Limb (tissue), 2 donors: ENCODE results near the gene FAM181A.

Experiments used
- DNase-seq, 2 donors: peaks; one replicate each; pipeline ENCODE4 v3.0.0-alpha.2; 2016; ENCODE audit errors: extremely low spot score in 2 of 2

FAM181A gene

DNA sequence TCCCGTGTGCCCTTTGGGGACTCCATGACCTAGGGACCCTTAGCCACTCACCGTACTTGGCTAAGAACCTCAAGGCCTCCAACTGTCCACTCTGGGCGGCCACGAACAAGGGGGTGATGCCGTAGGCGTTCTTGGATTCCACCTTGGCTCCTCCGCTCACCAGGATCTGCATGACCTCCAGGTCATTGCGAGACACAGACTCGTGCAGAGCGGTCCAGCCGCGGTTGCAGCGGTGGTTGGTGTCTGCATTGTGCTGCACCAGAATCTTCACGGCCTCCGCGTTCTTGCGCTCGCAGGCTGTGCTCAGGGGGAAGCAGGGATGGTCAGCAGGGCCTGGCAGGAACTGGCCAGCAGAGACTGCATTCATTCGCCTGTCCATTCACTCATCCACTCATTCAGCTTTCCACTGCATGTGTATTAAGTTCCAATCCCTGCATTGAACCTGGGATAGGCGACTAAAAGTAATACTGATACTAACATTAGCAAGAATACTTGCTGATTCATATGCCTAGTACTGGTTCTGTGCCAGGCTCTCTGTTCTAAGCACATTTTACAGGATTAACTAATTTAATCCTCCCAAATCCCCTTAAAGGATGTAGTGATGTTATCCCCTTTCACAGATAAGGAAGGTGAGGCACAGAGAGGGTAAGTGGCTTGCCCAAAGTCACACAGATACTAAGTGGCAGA is 23.9 kb downstream of the FAM181A start:
- no peak for DNase-seq

DNA sequence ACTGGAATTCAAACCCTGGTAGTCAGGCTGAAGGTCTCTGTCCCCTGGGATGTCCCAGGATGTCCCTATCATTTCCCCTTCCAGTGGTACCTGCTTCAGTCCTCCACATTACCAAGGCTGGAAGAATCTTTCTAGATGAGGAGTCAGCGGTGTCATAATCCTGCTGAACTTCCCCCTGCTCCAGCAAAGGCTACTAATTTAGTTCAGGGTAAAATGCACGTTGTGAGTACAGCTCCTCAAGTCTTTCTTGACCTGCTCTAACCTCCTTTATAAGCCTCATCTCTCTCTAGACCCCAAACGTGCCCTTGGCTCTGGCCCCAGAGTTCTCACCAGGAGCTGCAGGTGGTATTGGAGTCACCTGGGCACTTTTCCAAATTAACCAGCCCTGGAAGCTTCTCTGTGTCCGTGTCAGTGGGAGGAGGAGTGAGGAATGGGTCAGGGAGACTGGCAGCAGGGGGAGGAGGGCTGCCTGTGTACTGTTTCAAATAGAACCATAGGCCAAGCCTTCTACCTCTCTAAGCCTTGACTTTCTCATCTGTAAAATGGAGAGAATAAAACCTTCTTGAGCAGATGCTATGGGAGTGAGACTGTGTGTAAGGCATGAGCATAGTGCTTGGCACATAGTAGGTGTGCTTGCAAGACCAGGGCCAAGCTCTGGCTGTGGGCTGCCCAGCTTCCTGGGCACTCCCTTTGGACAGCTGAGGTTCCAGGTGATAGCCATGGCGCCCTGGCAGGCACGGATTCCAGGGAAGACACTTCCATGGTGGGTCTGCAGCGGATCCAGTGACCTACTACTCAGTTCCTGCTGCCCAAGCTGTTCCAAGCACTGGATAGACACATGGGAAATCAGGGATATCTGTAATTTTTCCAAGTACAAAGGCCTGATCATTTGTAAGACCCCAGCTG is 24.7 kb downstream of the FAM181A start:
- no peak for DNase-seq

DNA sequence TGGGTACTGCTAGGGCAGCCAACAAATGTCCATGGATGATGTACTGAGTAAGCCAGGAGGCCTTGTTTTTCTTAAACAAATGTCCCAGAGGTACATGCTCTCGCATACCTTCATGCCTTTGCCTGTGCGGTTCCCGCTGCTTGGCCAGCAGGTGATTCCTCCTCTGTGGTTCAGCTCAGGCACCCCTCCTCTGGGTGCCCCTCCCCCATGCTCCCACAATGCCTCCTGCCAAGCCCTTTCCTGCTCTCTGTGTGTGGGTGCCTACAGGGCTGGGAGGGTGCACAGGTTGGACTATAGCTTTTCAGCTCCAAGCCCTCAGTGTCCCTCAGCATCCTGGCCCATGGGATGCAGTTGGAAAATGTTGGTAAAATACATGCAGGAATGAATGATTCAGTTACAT is 25.7 kb downstream of the FAM181A start:
- no peak for DNase-seq

DNA sequence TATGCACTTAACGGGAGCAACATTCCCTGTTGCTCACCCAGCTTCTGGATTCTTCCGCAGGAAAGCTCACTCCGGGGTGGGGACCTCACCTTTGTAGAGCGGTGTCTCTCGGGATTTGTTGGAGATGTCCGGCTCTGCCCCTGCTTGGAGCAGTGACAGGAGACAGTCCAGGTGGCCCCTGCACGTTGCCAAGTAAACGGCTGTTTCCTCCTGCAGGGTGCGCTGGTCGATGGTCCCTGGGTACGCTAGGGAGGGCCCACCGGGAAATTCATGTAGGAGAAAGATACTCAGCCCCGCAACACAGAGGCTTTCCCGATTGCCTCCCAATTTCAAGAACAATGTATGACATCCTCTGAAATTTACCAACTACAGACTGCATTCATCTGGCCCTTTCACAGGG is 26.1 kb downstream of the FAM181A start:
- no peak for DNase-seq

DNA sequence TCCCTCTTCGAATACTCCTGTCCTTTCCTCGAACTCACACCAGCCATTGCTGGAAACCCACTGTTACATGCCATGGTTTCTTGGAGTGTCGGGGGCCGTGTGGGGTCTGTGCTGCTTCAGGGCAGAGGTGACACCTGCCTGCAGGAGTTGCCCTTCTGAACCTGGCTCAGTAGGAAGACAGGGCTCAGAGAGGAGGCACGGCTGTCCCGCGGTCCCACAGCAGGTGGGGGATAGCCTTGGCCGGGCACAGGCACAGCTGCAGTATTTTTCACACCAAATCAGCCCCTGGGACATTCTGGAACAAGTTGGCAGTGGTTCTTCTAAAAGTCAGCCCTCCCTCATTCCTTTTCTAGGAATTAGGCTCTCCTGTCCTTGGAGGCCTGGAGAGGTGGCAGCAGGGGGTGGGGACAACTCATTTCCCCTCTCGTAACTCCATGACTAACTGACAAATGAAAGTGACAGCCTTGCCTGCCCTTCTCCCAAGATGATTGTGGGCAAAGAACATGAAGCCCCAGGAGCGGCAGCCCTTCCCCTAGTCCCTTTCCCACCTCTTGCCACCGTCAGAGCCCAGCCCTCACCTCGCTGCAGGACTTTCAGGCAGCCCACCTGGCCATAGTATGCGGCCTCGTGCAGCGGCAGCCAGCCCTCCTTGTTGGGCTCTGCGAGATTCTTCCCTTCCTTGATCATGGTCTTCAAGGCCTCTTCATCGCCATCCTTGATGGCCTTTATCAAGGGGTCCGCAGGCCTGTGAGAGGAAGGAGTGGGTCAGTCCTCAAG is 26.8 kb downstream of the FAM181A start:
- no peak for DNase-seq

DNA sequence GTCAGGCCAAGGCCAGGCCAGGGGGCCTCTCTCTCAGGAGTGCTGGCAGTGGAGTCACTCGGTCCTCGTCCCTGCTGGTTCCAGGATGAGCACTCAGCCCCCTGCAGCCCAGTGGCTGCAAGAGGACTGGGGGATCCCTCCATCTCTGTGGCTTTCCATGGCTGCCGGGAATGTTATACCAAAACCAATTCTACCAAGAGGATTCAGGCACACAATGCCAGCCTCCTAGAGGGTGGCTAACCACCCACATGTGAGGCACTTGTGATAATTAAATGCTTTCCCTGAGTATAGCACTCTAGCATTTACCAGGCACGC is 27.3 kb downstream of the FAM181A start:
- no peak for DNase-seq

DNA sequence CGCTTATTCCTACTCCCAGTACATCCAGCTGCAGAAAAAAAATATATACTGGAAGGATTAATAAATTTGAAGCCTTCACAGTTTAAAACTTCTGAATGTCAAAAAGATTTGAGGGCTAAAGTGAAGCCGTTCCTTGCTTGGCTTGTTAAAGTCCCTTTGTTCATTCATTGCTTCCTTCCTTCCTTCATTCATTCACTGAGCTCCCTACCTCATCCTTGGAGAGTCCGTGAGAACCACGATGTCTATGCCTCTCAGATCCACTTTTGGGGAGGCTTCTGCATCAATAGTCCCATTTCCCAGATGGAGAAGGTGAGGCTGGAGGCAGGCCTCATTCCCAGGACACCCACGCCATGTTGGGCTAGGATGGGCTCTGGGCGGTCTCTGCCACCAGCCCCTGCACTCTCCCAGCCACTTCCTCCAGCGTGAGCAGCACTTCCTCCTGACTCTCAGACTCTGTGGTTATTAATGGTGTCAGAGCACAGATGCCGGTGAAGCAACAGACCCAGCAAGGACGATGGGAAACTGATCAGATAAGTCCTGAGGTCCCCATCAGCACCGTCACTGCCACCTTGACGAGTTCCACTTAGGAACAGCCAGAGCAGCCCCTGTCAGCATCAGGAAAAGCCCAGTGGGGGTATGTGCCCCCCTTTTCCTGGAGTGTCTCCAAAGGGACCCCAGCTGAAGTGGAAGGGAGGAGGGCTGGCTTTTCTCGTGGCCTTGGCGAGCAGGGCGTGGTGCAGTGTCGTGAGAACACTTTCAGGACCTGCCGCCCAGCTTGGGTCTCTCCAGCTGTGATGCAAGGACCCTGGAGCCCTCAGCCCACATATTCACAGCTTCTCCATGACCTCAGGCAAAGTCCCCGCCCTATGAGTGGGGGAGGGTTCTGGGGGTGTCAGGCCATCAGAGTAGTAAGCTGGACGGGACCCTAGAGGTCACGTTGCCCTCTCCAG is 28.0 kb downstream of the FAM181A start:
- DNase-seq = no peak

DNA sequence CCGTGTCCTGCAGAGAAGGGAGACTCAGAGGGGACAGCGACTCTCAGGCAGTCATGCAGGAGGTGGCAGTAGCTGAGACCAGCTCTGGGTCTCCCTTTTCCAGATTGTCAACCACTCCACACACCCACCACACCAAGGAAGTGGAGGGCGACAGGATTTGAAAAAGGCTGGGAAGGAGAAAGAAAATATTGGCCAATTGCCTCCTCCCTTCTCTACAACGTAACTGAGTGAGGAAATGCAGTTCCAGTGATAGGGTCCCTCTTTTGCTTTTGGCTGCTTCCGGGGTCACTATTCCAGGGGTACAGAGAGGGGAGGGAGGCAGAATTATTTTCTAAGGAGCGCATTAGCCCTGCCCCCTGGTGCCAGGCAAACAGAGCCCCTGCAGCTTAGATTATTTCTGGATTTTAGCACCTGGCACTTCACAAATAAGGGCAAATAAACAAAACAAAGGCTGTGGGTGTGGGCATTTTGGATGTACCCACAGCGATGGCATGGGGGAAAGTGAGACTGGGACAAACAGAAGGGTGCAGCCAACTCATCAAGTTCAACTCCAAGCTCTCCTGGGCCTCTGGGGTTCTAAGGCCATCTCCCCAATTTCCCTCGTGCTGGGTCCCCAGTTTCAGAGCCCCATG is 28.8 kb downstream of the FAM181A start:
- DNase-seq = no peak

DNA sequence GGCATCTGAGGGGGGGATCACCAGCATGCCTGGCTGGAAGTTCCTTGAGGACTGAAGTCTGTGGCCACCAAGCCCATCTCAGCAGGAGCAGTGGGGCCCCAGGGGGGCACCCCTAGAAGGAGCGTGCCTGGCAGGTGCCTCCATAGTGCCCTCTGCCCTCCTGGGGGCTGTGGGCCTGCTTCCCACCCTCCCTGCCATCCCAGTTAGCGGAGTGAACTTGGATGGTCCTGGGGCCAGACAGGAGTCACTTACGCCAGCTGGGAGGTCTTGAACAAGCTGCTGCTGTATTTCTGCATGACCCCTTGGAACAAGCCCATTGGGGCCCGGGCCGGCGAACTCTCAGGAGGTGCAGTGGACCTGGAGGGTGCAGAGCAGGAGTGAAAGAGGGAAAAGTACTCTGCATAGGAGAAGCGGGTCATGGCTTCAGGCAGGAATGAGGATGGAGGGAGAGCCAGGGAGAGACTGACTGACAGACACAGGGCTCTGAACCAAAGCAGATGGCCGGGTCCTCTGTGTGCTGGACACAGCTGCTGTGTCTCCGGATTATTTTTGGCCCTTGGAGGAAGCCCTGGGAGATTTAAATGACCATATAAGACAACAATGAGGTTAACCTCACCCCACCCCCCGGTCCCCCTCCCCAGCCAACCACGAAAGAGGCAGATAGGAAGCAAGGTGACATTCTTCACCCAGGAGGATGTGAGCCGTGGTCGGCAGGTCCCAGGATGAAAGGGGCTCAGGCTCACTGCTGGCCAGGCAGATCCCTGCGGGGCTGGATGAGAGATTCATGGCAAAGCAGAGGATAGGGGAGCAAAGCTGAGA is 29.6 kb downstream of the FAM181A start:
- DNase-seq = no peak

DNA sequence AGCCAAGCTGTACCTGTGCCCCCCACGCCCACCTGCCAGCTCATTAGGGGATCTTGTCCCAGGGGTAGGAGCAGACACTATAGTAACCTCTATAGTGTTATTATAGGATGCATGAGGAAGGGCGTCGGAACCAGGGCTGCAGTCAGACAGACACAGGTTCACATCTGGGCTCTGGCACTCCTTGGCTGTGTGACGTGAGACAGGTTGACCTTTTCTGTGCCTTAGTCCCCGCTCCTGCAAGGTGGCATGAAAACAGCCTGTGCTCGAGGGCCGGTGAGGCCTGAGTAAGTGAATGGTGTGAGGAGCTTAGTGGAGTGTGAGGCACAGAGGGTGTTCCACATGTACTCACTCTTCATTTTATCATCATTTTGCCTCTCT is 30.2 kb downstream of the FAM181A start:
- no peak for DNase-seq

DNA sequence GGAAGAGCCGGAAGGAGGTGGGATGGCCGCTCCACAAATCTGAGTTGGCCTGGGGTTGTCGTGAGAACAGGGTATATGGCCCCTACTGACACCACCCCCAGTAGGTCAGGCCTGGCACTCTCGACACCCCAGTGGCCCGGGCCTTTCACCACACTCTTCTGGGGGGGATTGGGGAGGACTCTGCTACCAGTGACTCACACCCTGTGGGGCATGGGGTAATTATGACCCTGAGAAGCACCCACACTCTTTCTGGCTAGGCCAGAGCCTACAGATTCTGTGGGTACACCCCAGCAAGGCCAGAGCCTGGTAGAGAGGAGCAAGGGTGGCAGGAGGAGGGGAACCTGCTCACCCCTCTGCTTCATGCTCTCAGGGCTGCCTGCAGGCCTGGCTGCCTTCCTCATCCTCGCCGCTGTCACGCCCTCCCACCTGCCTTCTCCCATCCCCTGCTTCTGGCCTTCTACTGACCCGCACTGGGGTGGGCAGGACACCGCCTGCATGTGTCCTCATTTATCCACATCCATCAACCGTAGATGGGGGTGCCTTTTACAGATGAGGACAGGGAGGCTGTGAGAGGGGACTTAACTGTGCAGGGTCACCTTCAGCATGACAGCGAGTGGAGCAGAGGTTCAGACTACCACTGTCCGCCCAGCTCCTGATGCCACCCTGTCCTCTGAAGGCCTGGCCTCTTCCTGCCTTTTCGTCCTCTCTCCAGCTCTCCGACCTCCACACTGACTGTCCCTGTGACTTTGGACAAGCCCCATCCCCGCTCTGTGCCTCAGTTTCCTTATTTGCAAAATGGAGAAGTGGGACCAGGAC is 30.8 kb downstream of the FAM181A start:
- DNase-seq = no peak

DNA sequence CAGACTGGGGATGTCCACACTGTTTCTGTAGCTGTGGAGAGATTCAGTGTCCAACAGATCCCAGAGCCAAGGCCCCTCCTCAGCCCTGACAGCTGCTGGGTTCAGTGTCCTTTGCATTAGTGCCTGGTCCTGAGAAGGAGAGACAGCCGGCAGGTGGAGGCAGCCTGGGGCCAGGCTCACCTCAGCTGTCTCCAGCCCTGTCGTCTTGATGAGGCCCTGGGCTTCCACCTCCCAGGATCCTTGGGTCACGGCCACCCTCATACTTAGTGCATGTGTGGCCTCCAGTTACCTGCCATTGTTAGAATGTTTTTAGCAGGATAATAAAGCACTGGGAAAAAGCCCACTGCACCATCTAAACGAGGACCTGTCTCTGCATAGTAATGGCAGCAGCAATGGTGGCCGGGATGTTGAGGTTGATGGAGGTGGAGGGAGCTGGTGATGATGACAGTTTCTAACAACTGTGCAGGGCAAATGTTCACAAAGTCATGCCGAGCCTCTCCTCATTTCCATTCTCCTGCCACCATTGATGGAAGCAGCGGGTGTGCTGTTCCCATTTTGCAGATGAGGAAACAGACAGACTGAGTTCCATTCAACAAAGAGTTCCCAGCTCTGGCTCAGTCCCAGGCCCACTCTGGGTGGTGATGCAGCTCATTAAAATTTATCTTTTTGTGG is 31.6 kb downstream of the FAM181A start:
- no peak for DNase-seq

DNA sequence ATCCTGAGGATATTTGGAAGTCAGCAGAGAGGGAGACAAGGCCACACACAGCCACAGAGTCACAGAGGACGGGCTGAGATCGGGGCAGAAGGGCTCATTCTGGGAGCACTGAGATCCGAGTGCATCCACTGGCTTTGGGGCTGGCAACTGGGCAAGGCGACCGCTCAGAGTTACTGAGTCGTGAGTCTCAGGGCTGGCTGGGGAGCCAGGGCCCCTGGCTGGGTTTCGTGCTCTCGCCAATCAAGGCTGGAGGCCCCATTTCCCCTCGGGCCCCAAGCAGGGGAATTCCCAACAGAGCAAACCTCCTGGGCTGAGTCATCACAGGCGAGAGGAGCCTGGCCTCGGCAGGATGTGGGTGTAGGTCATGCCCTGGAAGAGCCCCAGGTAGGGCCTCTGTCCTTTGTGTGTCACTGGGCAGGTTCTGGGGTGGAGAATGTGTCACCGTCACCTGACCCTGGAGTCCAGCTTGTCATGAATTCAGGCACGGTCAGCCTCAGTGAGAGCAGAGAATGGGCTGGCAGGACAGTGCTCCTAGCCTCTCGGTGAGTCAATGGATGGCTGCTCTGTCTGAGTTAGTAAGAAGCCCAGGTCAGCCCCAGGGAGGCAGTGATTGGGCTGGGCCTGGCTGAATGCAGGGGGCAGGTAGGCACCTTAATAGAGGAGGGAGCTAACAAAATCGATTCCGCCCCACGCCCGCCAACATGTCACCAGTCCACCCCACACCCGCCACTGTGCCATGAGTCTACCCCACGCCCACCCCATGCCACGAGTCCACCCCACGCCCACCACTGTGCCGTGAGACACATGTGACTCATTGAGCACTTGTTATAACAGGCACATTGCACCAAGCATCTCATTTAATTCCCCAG is 32.3 kb downstream of the FAM181A start:
- DNase-seq = no peak

DNA sequence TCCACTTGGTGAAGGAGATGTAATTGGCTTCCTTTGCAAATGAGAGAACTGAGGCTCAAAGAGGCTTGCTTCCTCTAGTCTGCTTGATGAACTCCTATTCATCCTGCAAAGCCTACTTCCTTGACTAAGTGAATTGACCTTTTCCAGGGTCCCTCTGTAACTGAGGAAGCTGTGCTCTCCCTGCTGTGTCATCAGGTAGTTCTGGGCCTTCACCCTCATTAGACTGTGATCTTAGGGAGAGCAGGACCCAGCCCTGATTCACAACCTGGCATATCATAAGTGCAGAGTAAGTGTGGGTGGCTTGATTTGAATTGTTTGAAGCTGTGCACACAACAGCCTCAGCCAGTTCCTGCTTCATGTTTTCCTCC is 32.9 kb downstream of the FAM181A start:
- DNase-seq = no peak

DNA sequence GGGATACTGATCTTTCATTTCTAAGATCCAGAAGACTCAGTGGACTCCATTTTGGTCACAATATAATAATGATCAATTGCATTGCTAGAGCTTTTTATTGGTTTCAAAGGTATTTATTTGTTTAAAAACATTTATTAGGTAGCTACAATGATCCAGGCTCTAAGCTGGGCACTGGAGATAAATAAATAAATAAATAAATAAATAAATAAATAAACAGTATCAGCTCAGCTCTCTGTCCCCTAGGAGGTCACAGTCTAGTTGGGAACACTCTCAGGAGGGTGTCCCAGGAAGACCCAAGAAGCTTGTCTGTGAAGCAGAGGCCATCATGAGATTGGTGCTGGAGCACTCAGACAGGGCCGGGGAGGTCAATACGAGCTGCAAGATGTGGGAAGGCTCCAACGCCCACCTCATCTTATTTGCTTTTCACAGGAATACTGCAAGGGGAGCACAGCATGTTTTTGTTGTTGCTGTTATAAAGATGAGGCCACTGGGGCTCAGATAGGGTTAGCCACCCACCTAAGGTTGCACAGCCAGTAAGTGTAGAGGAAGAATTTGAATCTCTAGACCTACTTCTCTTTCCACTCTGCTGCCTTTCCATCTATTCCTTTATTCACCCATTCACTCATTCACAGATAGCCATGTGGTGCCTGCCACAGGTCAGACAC is 33.8 kb downstream of the FAM181A start:
- DNase-seq = no peak

DNA sequence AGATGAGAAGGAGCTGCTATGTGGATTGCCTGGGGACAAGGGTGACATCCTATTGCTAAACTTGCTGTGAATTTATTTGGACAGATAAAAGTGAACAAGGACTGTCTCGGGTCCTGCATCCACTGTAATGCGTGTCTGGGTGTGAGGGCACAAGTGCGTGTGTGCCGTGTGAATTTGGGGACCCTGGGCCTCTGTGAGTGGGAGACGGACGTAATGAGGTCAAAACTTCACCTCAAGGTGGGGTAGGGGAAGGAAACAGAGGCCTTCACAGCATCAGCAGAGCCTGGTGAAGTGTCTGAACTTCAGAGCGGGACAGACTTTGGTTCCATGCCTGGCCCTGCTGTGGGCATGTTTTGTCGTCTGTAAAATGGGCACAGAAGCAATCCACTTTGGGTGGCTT is 34.5 kb downstream of the FAM181A start:
- no peak for DNase-seq
